ENCODE results near the gene GALK1. TPM values are rescaled to one million over a fixed set of nuclear protein-coding genes. Genes with fewer than 3 reads are reported as not detected.

GALK1 gene
- total and polyA plus RNA-seq, 9 of the 15 experiments (the other 6 are each of a cell fraction or from before 2014, with no cell fraction given), result 0.45 to 51.6 (median 17.4) TPM

- peak; percentile 97 to 100 for TF ChIP-seq E2F6 (IDR thresholded peaks at IDR 0.05; ENCODE audit: borderline replicate concordance in 1 of 2, extremely low read depth in 1 of 2, insufficient read depth in 1 of 2, insufficient read length in 1 of 2, low read depth in 1 of 2, low read length in 1 of 2, poor library complexity in 1 of 2, severe bottlenecking in 1 of 2)
- TF ChIP-seq ZNF639 (CRISPR knock-in tag; conservative IDR thresholded peaks at IDR 0.05 in 1 of 2, IDR thresholded peaks at IDR 0.05 in 1 of 2), result peak in 1 of 2 experiments; percentile 52; a peak in 1 of 4 replicates
- TF ChIP-seq FOXK1 (CRISPR knock-in tag; IDR thresholded peaks at IDR 0.05; ENCODE audit: borderline replicate concordance), result no peak
- no peak for TF ChIP-seq SMAD1 (IDR thresholded peaks at IDR 0.05; ENCODE audit: low read depth, low read length, partially characterized antibody)
- no peak for TF ChIP-seq RBM17 (IDR thresholded peaks at IDR 0.05; ENCODE audit: borderline replicate concordance, low read depth, low read length)
- TF ChIP-seq ATF6 (CRISPR knock-in tag; IDR thresholded peaks at IDR 0.05), result no peak
- TF ChIP-seq NELFE (IDR thresholded peaks at IDR 0.05; ENCODE audit: insufficient read depth, insufficient read length), result no peak
- no peak for TF ChIP-seq HBP1 (CRISPR knock-in tag; IDR thresholded peaks at IDR 0.05)
- peak; percentile 36 for TF ChIP-seq SAP30 (IDR thresholded peaks at IDR 0.05; ENCODE audit: borderline replicate concordance, insufficient read depth, low read depth, low read length, poor library complexity, severe bottlenecking)
- TF ChIP-seq ZNF224 (CRISPR knock-in tag; IDR thresholded peaks at IDR 0.05), result no peak
- peak; percentile 77; the same call in 1 of the 2 replicates for TF ChIP-seq CTBP1 (IDR thresholded peaks at IDR 0.05; ENCODE audit: borderline replicate concordance)
- TF ChIP-seq RFX5 (IDR thresholded peaks at IDR 0.05; ENCODE audit: low read depth, low read length), result no peak
- TF ChIP-seq EP300 (IDR thresholded peaks at IDR 0.05; ENCODE audit: low read length), result no peak; the same call in 1 of the 2 replicates
- TF ChIP-seq ARID3A (IDR thresholded peaks at IDR 0.05; ENCODE audit: borderline replicate concordance, low read depth, low read length), result no peak
- no peak for TF ChIP-seq PYGO2 (tag; IDR thresholded peaks at IDR 0.05)
- no peak for TF ChIP-seq MAFF (IDR thresholded peaks at IDR 0.05; ENCODE audit: low read length)
- TF ChIP-seq DMBX1 (CRISPR knock-in tag; IDR thresholded peaks at IDR 0.05; ENCODE audit: borderline replicate concordance), result no peak
Observed at GRCh38 chr17:75753514-75754377, 11.2 kb downstream of the GALK1 start (continued).

Measured in K562 (cell line).